Measurements from ENCODE around the gene HOXA10.

HOXA10 gene

DNA sequence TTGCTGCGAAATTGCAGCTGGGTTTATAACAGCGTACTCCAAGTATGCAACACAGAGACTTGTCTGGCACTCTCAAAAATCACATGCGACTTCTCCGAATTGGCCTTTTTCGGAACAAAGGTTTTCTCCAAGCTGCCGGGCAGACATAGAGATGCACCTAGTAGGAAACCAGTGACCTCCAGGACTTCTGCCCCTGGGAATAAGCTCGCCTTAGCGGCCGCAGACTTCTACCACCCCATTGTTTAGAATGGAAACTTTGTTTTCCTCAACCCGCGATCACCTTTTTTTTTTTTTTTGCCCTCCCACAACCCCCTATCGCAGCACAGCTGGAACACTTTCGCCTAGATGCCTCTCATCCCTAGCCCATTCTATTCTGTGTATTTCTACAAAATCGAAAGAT, 4.9 kb upstream of the HOXA10 start:
- DNase-seq, result no peak

DNA sequence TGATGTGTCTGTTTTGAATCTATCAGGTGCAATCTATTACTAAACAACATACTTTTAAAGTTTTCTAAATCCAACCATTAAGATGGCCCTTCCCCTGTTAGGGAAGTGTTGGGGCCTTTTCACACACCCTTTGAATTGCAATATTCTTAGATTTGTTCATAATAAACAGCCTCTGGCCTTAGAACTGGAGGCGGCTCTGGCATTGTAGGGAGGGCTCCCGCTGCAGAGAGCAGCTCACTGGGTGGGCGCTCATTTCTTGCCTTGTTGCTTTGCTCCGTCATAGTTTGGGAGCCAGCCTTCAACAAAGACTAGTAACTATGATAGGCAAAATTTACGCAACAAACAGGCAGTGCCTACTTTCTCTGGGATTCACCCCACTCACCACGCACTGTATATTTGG, 4.2 kb upstream of the HOXA10 start:
- DNase-seq, result no peak

DNA sequence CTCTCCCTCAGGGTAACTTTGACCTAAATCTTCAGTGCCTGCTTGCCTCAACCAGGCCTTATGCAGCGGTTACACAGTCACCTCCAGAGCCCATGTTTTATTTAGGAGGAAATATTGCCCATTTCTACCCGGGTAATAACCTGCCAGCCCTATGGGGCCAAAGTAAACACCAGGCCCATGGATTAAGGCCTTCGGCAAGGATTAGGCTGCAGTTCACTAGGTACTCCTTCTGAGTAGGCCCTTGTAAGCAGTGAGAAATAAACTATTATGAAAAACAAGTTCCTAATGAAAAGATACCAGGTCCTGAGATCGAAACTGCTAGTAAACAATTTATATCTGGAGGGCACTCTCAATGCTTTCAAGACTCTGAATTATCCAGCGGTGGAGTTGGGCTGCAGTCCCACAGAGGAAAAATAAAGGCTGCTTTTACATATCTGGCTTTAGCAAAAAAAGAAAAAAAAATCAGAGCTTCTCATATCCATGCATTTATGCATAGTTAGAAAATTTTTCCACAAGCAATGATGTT, 3.7 kb upstream of the HOXA10 start:
- DNase-seq, result no peak

DNA sequence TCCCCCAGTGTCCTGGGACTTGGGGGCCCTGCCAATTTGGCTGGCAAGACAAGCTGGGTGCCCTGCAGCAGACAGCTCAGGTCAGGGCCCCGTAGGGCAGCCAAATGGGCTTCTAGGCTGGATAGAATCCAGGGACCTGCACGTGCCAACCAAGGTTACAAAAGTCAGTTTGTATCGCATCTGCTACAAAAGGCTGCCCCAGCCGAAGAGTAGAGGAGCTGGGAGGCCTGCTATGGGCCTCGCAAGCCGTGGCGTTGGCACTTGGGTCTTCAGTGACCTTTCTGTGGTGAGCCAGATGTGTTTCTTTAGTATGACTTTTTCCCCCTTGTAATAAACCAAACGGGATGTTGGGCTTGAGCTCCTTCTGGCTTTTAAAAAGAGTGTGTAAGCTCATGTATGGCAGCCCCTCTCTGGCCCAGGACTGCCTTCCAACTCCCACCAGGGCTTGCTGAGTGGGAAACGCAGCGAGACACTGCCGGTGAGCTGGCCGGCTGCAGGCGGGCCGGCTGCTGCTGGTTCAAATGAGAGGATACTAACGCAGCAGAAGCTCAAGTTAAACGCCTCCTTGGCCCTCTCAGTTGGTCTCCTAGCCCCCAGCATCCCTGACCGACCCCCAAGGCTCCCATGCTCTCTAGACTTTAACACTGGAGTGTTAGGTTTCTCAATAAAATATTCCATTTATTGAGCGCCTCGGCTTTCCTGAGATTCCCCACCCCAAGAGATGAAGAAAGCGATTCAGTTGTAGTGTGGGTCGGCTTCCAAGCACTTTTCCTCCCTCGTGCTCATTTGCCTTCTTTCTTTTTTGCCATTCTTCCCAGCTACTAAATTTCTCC, 3.1 kb upstream of the HOXA10 start:
- DNase-seq, result no peak

GRCh38 chr7:27176524-27176845, 2.4 kb upstream of the HOXA10 start:
- no peak for DNase-seq

- DNase-seq, result no peak
Measured at GRCh38 chr7:27175626-27176523, 1.8 kb upstream of the HOXA10 start.

- no peak for DNase-seq
Measured at GRCh38 chr7:27174874-27175625, 930 bp upstream of the HOXA10 start.

DNA sequence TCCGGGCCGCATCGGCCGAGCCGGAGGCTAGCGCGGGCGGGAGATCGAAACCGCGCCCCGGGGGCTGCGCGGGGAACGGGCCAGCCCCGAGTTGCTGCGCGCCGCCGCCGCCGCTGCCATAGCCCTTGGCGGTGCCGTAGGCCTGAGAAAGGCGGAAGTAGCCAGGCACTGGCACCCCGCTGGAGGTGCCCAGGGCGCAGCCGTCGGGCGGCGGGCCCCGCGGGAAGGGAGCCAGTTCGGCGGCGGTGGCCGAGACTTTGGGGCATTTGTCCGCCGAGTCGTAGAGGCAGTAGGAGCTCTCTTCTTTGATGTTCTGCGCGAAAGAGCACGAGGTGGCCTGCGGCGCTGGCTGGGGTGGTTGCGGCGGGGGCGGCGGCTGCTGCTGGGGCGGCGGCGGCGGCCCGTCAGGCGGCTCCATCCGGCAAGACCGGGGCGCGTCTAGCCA, 587 bp downstream of the HOXA10 start:
- no peak for DNase-seq

GRCh38 chr7:27172823-27173510, 1.2 kb downstream of the HOXA10 start:
- no peak for DNase-seq

DNA sequence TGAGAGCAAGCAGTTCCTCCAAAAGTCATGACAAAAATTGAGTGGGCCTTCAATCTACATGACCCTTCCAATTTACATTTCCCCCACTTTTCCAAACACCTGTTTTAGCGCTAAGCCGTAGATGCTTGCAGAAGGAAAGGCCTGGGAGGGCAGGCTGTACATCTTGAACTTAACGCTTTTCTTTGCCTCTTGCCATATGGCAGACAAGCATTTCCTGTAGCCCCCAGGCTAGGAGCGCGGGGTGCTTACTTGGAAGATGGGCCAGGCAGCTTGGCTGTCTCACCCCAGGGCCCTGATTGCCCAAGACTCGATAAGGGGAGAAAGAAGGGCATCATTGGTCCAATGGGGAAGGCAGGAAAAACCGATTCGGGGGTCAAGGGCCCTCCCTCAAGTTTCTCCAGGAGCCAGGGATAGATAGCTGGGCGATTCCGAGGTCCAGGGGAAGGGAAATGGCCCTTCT, 1.8 kb downstream of the HOXA10 start:
- no peak for DNase-seq

DNA sequence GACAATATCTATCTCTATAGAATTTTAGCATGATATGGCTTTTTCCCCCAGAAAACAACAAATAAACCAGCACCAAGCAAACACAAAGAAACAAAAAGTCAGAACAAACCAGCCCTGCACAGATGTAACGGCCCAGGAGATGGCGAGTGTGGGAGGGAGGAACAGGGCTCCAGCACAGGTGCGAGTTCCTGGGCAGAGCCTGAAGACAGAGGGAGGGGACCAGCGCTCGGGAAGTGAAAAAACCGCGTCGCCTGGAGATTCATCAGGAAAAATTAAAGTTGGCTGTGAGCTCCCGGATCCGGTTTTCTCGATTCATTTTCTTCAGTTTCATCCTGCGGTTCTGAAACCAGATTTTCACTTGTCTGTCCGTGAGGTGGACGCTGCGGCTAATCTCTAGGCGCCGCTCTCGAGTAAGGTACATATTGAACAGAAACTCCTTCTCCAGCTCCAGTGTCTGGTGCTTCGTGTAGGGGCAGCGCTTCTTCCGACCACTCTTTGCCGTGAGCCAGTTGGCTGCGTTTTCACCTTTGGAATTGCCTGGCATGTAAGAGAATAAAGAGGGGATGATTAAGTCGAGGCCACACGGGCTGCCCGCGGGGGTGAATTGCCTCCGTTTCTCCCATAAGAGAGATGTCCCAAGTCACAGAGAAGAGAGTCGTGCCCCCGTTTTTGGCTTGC, 2.3 kb downstream of the HOXA10 start:
- no peak for DNase-seq

DNA sequence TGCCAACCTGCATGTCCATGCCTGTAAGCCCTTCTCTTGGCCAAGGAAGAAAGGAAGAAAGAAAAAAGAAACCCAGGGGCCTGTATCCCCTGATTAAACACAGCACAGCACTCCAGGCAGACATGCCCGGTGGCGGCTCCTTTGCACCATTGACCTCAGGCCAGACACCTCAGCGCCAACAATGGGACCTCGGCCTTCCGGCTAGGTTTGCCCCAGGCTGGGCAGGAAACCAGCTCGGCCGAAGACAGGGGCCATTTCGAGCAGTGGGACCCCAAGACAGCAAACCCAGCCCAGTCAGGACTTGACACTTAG, 2.8 kb downstream of the HOXA10 start:
- DNase-seq, result no peak

- no peak for DNase-seq
Measured at GRCh38 chr7:27170426-27171324, 3.4 kb downstream of the HOXA10 start.

GRCh38 chr7:27169658-27170425, 4.3 kb downstream of the HOXA10 start:
- no peak for DNase-seq

GRCh38 chr7:27168265-27168947, 5.7 kb downstream of the HOXA10 start:
- DNase-seq, result no peak

DNA sequence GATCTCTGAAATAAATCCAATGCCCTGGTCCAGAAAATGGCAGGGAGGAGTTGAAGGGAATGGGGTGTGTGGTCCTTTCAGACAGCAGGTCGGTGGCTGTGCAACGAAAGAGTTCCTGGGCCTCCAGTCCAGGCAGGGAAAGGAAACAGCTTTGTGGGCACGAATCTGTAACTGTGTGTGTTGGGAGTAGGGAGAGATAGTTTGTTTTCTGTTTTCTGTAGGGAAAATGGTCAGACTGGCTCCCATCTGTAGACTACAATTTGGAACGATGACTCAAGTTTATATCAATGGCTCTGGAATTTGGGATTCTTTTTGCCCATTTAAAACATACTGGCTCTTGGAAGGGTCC, 6.2 kb downstream of the HOXA10 start:
- DNase-seq, result no peak

GRCh38 chr7:27166531-27167505, 7.3 kb downstream of the HOXA10 start:
- no peak for DNase-seq

DNA sequence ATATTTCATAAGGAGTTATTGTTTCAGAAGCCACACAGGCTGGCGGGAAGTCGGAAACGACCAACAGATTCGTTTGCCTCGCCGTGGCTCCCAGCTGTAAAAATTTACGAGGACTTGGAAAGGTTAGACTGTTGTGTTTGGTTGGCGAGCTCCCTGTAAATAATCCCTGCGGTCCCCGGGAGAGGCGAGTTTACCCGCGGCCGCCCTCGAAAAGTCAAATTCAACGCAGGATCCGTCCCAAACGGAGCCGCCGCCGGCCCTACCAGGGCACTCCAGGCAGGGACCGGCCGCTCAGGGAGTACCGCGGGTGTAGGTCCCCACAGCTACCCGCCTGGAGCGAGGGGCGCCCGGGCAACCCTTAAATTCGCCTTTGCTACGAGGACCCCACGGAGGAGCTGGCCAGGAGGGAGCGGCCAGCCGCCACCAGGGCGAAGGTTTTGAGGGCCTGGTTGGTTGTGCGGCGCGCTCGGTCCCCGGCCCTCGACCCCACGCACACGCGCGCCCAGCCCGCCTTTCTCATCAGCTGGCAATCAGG, 8.1 kb downstream of the HOXA10 start:
- no peak for DNase-seq
